ENCODE data around the gene CBX5.

- TF ChIP-seq, protein P1, sequence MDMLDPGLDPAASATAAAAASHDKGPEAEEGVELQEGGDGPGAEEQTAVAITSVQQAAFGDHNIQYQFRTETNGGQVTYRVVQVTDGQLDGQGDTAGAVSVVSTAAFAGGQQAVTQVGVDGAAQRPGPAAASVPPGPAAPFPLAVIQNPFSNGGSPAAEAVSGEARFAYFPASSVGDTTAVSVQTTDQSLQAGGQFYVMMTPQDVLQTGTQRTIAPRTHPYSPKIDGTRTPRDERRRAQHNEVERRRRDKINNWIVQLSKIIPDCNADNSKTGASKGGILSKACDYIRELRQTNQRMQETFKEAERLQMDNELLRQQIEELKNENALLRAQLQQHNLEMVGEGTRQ (IDR thresholded peaks at IDR 0.05; ENCODE audit: low read length): no peak
- no peak for TF ChIP-seq CTCF (IDR thresholded peaks at IDR 0.05; ENCODE audit: control extremely low read depth in 1 of 3, insufficient read depth in 1 of 3, low read depth in 1 of 3, low read length in 3 of 3)
- TF ChIP-seq RAD21 (IDR thresholded peaks at IDR 0.05 in 1 of 2, conservative IDR thresholded peaks at IDR 0.05 in 1 of 2; ENCODE audit: low read depth in 2 of 2, low read length in 2 of 2): no peak
- TF ChIP-seq POLR2A (IDR thresholded peaks at IDR 0.05; ENCODE audit: control extremely low read depth in 1 of 2, low read depth in 2 of 2, low read length in 2 of 2): no peak
- TF ChIP-seq POLR2AphosphoS5 (IDR thresholded peaks at IDR 0.05; ENCODE audit: low read depth, low read length): no peak
- TF ChIP-seq SP1 (IDR thresholded peaks at IDR 0.05; ENCODE audit: low read depth, low read length): no peak
- TF ChIP-seq HDAC2 (IDR thresholded peaks at IDR 0.05; ENCODE audit: borderline replicate concordance in 1 of 2, low read depth in 2 of 2, low read length in 2 of 2): no peak
- no peak for TF ChIP-seq SUZ12 (IDR thresholded peaks at IDR 0.05; ENCODE audit: low read length)
- TF ChIP-seq TEAD4 (IDR thresholded peaks at IDR 0.05; ENCODE audit: low read depth, low read length): no peak
Measured at GRCh38 chr12:54182981-54183380, 96.9 kb downstream of the CBX5 start.
